ENCODE measurements around the gene ANKRD50.

ANKRD50 gene

GRCh38 chr4:124633285-124633941, 79.1 kb downstream of the ANKRD50 start:
- no peak for DNase-seq (ENCODE audit: low spot score)

GRCh38 chr4:124632439-124632838, 80.1 kb downstream of the ANKRD50 start:
- DNase-seq (ENCODE audit: low spot score), result no peak

DNA sequence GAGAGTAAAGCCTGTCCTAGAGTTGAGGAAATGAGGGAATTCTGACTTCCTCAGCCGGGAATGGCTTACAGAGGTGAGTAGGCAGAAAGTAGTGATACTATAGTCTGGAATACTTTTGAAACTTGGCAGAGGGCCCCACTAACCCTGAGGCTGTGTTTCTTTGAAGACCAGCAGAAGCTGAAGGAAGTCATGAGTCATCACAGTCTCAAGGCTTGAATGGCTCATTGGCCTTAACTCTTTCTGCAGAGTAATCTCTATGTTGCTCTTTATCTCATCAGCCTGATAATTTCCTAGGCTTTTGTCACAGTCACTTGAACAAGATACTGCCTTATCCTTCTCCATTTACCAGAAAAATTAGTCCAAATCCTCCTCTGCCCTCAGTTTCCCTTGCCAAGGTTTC, 80.8 kb downstream of the ANKRD50 start:
- DNase-seq (ENCODE audit: low spot score), result peak; percentile 88

DNA sequence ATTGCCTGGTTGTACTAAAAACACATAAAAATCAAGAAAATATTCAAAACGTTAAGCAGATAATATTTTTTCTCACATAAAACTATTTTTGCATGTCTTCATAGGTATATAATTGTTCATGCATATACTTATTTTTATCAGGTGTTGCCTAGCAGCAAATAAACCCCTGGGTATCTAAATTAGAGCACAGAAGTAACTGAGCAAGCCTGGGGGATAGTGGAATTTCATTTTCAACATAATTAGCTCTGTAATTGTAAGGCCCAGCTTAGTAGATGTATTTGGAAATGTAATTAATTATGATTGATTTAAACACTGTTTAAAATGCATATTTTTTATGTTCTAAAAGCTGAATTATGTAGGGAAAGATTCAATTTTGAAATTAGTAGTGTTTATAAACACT, 82.9 kb downstream of the ANKRD50 start:
- no peak for DNase-seq (ENCODE audit: low spot score)

Data from AG08395 (cell line).